Amniotic epithelial cell (primary cell): ENCODE measurements around the gene PELI2.

Experiments used
- DNase-seq: peaks from one replicate; pipeline ENCODE4 v3.0.0-alpha.2; 2010; ENCODE audit warnings: low read depth

Gene PELI2

GRCh38 chr14:56172571-56172971 lies 54.4 kb downstream of the PELI2 start:
- peak; percentile 87 for DNase-seq

- no peak for DNase-seq
These were observed 55.2 kb downstream of the PELI2 start for GRCh38 chr14:56173365-56173922.

DNA sequence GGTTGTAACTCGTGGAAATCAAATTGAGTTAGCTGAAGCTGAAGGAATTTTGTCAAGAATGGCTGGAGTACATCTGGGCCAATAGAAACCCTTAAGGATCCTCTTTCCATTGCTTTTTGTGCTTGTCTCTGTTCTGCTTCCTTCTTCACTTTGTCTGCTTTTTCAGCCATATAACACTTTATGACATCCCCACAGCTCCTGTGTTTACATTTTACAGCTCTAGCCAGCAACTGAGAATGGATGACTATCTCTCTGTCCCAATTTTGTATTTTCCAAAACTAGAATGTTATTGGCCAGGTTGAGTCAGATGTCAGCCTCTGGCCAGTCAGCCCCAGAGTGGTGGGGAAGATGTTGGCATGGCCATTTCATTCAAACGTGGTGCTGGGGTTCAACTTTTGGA lies 57.6 kb downstream of the PELI2 start:
- DNase-seq = no peak

DNA sequence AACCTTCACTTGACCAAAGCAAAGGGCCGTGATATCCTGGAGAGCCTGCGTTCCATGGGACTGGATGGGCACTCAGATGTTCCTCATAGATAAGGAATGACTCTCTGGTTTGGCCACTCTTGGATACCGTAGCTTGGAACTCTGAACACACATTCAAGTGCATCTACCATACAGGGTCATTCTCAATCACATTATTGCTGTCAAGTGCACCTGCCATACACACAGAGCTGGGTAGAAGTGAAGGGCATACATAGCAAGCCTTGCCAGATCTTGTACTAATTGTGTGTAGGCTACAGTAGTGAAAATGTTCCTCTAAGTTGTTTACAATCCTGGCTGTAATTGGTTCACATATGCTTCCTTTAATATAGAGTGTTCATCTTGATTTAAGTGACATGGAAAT lies 58.3 kb downstream of the PELI2 start:
- no peak for DNase-seq

DNA sequence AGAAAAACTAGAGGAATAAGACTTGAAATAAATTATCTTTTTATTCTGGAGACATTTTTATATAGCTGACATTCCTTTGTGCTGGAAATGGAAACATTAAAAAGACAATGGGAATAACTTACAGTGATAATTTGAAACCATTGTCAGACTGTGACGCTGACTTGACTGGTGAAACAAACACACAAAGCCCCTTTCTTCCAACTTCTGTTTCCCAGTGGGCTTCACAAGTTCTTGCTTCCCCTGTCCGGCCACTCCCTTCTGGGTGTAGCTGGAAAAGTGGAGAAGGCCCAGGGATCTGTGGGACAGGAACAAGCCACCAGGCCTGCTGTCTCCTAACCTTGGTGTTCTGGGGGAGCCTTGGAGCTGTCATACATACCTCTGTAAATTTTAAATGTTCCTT lies 58.8 kb downstream of the PELI2 start:
- DNase-seq = no peak

- no peak for DNase-seq
These were observed 62.7 kb downstream of the PELI2 start for GRCh38 chr14:56180754-56181542.

DNA sequence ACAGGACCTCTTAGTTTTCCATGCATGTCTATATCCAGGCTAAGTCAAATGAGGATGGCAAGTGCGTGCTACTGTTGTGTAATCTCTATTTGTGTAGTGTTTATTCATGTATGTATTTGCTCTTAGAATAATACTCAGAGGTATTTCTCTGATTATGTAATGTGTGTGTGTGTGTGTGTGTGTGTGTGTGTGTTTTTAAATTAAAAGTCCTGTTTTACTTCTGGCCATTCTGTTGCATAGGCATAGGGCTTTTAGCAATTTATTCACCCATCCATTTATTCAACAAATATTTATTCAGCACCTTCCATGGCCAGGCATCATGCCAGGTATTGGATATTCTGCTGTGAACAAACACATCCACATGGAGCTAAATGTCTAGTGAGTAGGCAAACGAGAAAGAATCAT lies 63.5 kb downstream of the PELI2 start:
- no peak for DNase-seq

DNA sequence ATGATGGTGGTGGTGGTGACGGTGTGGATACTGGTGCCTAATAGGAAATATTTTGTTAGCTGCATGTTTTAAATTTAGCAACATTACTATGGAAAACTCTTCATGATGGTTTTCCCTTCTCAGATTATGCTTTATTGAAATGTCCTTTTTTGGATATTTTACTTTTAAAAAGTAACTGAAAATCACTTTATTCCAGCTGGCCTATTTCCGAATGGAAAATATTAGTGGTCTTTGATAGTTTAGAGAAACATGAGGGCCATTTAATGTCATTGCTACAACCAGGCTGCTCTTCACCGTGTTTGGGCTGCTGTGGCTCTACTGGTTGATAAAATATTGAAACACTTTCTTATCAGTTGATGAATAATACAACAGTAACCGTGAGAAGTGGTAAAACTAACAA lies 64.2 kb downstream of the PELI2 start:
- no peak for DNase-seq

DNA sequence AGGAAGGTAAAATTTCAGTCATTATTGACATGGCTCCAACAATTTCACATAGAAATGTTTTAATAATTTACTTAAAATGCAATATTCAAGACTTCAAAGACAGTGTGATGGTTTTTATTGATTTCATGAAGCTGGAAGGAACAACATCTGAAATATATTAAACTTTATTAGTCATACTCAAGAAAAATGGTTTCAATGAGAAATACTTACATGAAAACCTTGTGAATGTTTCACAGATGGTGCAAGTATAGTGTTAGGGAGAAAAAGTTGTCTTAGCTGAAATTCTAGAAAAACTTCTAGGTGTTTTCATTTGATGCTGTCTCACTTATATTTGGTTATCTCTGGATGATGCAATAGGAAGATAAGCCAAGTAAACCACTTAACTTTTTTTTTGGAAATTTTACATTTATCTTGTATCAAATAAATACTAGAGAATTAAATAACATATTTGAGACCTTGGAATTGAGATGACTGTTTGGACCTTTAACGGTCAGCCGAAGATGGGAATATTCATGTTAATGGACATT lies 65.5 kb downstream of the PELI2 start:
- no peak for DNase-seq

DNA sequence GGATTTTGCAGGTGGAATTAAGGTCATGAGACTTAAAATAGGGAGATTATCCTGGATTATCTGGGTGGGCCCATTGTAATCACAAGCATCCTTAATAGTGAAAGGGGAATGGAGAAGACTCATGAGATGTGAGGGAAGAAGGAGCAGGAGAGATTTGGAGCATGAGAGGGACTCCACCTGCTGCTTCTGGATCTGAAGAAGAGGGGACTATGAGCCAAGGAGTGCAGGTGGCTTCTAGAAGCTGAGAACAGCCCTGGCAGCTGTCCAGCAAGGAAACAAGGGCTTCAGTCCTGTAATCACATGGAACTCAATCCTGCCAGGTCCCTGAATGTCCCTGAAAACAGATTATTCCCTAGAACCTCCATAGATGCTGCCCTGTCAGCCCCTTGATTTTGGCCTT lies 67.8 kb downstream of the PELI2 start:
- DNase-seq = no peak

DNA sequence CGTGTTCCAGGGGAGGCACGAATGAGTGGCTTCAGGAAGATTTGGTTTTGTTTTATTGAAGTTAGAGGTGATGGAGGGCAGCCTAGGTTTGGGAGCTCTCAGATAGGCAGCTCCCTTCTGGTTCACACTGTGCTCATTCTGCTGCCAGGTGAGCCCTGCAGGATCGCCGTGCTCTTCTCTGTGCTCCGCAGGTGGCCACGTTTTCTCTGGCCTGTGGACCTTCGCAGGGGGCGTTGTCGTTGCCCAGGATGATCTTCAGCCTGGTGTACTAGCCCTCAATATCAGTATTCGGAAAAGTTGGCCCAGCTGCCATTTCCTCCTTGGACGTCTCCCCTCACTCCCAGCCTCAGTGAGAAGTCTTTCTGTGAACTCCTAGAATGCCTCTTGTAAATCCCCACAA lies 69.5 kb downstream of the PELI2 start:
- DNase-seq = no peak

- DNase-seq = peak; percentile 65
These were observed 71.1 kb downstream of the PELI2 start for GRCh38 chr14:56189307-56189706.

- DNase-seq = no peak
These were observed 75.1 kb downstream of the PELI2 start for GRCh38 chr14:56193347-56193746.

- no peak for DNase-seq
These were observed 75.8 kb downstream of the PELI2 start for GRCh38 chr14:56194042-56194441.

GRCh38 chr14:56195223-56195622 lies 77.0 kb downstream of the PELI2 start:
- no peak for DNase-seq

DNA sequence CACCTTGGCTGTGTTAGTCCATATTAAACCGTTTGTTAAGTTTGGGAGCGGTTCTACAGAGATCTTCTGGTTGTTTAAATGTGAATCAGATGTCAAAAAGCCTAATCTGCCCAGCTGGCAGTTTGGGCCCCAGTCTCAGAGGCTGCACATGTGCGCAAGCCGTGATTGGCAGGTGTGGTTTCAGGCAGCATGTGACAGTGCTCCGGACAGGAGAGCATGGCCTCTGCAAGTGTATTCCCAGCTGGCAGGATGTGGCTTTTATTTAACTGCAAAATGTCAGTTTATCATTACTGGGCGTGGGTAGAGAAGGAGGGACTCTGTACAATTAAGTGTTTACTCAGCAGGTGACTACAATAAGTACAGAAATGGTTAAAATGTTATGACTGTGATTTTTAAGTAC lies 77.5 kb downstream of the PELI2 start:
- DNase-seq = peak; percentile 40

GRCh38 chr14:56196274-56196673 lies 78.1 kb downstream of the PELI2 start:
- peak; percentile 85 for DNase-seq

DNA sequence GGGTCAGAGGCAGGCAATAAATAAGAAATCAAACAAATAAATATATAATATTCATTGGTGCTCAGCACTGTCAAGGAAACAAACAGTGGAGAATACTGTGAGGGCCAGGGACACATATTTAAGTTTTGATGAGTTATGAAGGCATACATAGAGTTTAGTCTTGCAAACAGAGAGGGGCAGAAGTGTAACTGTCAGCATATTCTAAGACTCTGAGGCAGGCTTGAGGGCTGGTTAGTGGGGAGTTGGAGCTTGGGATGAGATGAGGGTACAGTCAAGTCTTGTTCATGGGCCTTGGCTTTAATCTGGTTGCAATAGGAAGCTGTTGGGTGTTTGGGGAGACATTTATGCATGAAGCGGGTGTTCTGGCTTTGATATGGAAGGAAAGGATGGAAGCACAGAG lies 78.9 kb downstream of the PELI2 start:
- DNase-seq = no peak

GRCh38 chr14:56198438-56198837 lies 80.2 kb downstream of the PELI2 start:
- DNase-seq = no peak

- DNase-seq = peak; percentile 99
These were observed 81.1 kb downstream of the PELI2 start for GRCh38 chr14:56199095-56199981.

DNA sequence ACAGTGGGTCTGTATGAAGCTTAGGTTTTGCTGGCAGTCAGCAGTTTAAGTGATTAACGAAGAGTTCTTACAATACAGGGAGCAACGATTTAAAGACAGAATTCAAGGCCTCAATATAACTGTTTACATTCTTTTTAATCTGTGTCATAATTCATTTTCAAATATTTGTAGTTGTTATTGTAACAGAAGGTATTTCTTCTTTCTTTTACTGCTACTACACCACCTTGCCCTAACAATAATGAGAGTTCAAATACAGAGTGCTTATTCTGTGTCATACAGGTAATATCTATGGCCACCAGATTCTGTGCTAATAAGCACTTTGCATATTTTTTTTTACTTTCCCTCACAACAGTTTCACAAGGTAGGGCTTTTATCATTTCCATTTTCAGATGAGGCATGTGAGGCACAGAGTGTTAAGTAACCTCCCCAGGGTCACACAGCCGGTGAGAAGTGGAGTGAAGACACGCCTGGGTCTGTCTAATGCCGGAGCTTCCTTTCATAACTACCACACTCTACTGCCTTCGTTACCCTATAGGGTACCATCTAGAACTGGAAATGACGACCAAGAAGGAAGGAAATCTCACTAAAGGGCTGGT lies 81.9 kb downstream of the PELI2 start:
- DNase-seq = peak; percentile 43

GRCh38 chr14:56202256-56202655 lies 84.0 kb downstream of the PELI2 start:
- DNase-seq = no peak
